Small intestine (tissue), 7 donors: ENCODE data around the gene LMTK3. TPM values are rescaled to one million over a fixed set of nuclear protein-coding genes. Genes with fewer than 3 reads are reported as not detected.

Experiments used
- DNase-seq, 2 donors: peaks; one replicate each; pipeline versions ENCODE4 v3.0.0 to v3.0.0-alpha.2; 2013
- FAIRE-seq: peaks from 2 replicates; lab custom pipeline; 2012; peaks lifted over from hg19 to GRCh38; lab: Jason Lieb, UNC
- H3K27ac ChIP-seq, 3 donors: one replicate each; pipeline ENCODE4 v1.5.1; 2013; ENCODE audit warnings: low read length in 2 of 3, mild to moderate bottlenecking in 2 of 3, control low read depth in 1 of 3, inconsistent platforms in 1 of 3, low read depth in 1 of 3, moderate library complexity in 1 of 3
- H3K27me3 ChIP-seq, 3 donors: one replicate each; pipeline ENCODE4 v1.6.1; 2013; ENCODE audit warnings: low read length in 3 of 3, inconsistent platforms in 1 of 3; ENCODE audit not compliant: control insufficient read depth in 3 of 3, insufficient read depth in 3 of 3
- H3K36me3 ChIP-seq, 3 donors: one replicate each; pipeline ENCODE4 v1.6.1; 2013; ENCODE audit warnings: low read length in 3 of 3, inconsistent platforms in 1 of 3, low read depth in 1 of 3, mild to moderate bottlenecking in 1 of 3, moderate library complexity in 1 of 3; ENCODE audit not compliant: control insufficient read depth in 3 of 3, insufficient read depth in 2 of 3
- H3K4me1 ChIP-seq, 3 donors: one replicate each; pipeline ENCODE4 v1.6.1; 2013; ENCODE audit warnings: low read length in 2 of 3, inconsistent platforms in 1 of 3, low read depth in 1 of 3, mild to moderate bottlenecking in 1 of 3, moderate library complexity in 1 of 3; ENCODE audit not compliant: control insufficient read depth in 3 of 3, insufficient read depth in 2 of 3
- H3K4me3 ChIP-seq, 3 donors: one replicate each; pipeline ENCODE4 v1.5.1; 2013; ENCODE audit warnings: low read length in 3 of 3, control low read depth in 1 of 3, inconsistent platforms in 1 of 3, low read depth in 1 of 3, mild to moderate bottlenecking in 1 of 3, moderate library complexity in 1 of 3
- H3K9me3 ChIP-seq, 2 donors: one replicate each; pipeline ENCODE4 v1.6.1; 2013; ENCODE audit warnings: low read depth in 1 of 2, low read length in 1 of 2; ENCODE audit not compliant: control insufficient read depth in 2 of 2, insufficient read depth in 1 of 2
- WGBS, 3 donors: extraction: QIAGEN DNeasy Blood & Tissue Kit; methylation state at CpG; one replicate each; pipeline ENCODE4 v1.1.7; 2013; 5-methylcytosine and 5-hydroxymethylcytosine counted together
- polyA plus RNA-seq, 4 donors: library from polyadenylated mRNA; stranded (reverse) in 3 of 4; unstranded in 1 of 4; fragments of 200-250 nt in 3 of 4; fragments of 120-200 nt in 1 of 4; gene quantifications; one replicate each; pipeline versions ENCODE4 v1.2.1 to v1.2.3, GENCODE V29; 2013
- donor health status: healthy with polysubstance abuse.
- donor health status: control.
- donor health status: control.
- donor health status: Bipolar disorder and iron deficiency.
- donor health status: healthy.

The LMTK3 gene
- polyA plus RNA-seq, 4 donors, result 3.6 to 7.6 (median 7.1) TPM

GRCh38 chr19:48476176-48476575, 35.5 kb downstream of the LMTK3 start:
- FAIRE-seq, result no peak
- H3K27ac ChIP-seq, result no peak overlapping the region
- no peaks in the 10 kb centered on the region for H3K27me3 ChIP-seq
- 89 to 92% (median 91%) methylated on average over 9 of the region's 9 CpGs for WGBS, 3 donors
- peaks cover 8 to 96% (median 30%) of the 10 kb centered on the region in 3 donors for H3K36me3 ChIP-seq
- H3K9me3 ChIP-seq, result no peaks in the 10 kb centered on the region
- no peak overlapping the region for H3K4me3 ChIP-seq
- no peak for DNase-seq
- H3K4me1 ChIP-seq, result peaks cover 0 to 4% (median 0%) of the 10 kb centered on the region in 3 donors

DNA sequence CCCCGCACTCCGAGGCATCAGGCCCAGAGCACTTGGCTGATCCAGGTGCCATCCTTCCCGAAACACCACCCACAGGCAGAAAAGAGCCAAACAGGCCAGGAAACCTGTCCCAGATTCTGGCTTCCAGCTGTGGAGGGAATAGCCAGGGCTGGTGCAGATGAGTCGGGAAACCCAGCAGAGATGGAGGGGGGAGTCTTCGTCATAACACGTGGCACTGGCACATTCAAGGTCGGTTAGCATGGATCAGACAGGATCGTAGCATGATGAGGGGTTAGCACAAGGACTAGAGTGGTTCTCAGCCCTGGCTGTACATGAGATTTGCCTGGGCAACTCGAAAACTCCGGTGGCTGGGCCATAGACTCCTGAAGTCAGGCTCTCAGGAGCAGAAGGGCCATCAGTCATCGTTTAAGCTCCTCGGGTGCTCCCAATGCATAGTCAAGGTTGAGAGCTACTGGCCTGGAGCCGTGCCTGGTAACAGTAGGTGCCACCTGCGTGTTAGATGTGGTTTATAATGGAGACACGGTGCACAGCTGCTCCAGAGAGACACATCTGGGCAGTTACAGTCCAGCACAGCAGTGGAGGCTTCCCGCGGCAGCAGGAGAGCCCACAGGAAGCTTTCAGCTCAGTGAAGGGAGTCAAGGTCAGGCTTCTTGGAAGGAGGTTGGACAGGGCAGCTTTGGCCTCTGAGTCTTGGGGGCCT, 36.1 kb downstream of the LMTK3 start:
- Histone ChIP-seq H3K9me3 (no peaks in the 10 kb centered on the region), H3K27ac (no peak overlapping the region), H3K36me3 (peaks cover 12 to 98% (median 33%) of the 10 kb centered on the region in 3 donors), H3K4me1 (peaks cover under 1 to 3% (median 2%) of the 10 kb centered on the region in 3 donors), H3K27me3 (no peaks in the 10 kb centered on the region), H3K4me3 (no peak overlapping the region)
- WGBS, 3 donors, result 87 to 88% (median 87%) methylated on average over 17 of the region's 17 CpGs
- DNase-seq (no peak), FAIRE-seq (no peak)

DNA sequence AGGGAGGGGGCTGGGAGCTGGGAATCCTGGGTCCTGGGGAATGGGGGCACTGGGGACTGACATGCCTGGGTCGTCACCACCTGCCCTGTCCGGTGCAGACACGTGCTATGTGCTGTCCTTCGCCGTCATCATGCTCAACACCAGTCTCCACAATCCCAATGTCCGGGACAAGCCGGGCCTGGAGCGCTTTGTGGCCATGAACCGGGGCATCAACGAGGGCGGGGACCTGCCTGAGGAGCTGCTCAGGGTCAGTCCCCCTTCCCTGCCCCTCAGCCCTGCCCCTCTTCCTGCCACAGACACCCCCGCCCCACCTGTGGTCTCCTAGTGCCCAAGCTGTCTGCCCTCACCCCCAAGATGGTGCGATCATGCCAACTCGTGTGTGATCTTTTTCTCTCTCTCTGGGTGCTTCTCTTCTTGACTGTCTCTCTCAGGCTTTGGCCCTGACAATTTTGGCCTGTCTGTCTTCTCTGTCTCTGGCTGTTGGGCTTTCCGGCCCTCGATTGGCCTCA, 37.5 kb downstream of the LMTK3 start:
- H3K4me1 ChIP-seq, result peaks cover 4 to 9% (median 8%) of the 10 kb centered on the region in 3 donors
- DNase-seq (no peak), FAIRE-seq (no peak)
- no peaks in the 10 kb centered on the region for H3K9me3 ChIP-seq
- no peak overlapping the region for H3K4me3 ChIP-seq
- whole genome bisulfite sequencing, 3 donors, result 89 to 92% (median 89%) methylated on average over 14 to 16 of the region's 16 CpGs
- no peaks in the 10 kb centered on the region for H3K27me3 ChIP-seq
- H3K36me3 ChIP-seq, result peaks cover 13 to 92% (median 33%) of the 10 kb centered on the region in 3 donors
- no peak overlapping the region for H3K27ac ChIP-seq

GRCh38 chr19:48473161-48473966, 38.3 kb downstream of the LMTK3 start:
- no peak for FAIRE-seq
- Histone ChIP-seq H3K4me1 (peaks cover 4 to 9% (median 8%) of the 10 kb centered on the region in 3 donors), H3K27me3 (no peaks in the 10 kb centered on the region), H3K9me3 (no peaks in the 10 kb centered on the region), H3K27ac (no peak overlapping the region), H3K36me3 (peaks cover 10 to 85% (median 33%) of the 10 kb centered on the region in 3 donors), H3K4me3 (no peak overlapping the region)
- no peak for DNase-seq
- WGBS, 3 donors, result 79 to 86% (median 85%) methylated on average over 14 of the region's 14 CpGs

DNA sequence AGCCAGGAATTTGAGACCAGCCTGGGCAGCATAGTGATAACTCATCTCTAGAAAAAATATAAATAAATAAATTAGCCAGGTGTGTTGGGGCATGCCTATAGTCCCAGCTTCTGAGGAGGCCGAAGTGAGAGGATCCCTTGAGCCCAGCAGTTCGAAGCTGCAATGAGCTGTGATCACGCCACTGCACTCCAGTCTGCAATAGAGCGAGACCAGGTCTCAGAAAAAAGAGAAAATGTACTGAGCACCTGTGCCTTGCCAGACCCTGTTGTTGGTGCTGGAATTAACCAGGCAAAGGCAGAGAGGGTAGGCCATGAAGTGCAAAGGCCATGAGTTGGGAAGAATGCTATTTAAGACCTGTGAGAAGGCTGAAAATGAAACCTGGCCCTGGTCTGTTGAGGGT, 39.8 kb downstream of the LMTK3 start:
- DNase-seq (no peak), FAIRE-seq (no peak)
- peaks cover 4 to 13% (median 8%) of the 10 kb centered on the region in 3 donors for H3K4me1 ChIP-seq
- H3K4me3 ChIP-seq, result no peak overlapping the region
- 94 to 96% (median 95%) methylated on average over 4 of the region's 4 CpGs for WGBS, 3 donors
- peaks cover 0 to 2% (median 0%) of the 10 kb centered on the region in 3 donors for H3K27me3 ChIP-seq
- H3K9me3 ChIP-seq, result no peaks in the 10 kb centered on the region
- no peak overlapping the region for H3K27ac ChIP-seq
- peaks cover 8 to 69% (median 29%) of the 10 kb centered on the region in 3 donors for H3K36me3 ChIP-seq

- WGBS, 3 donors, result 89 to 92% (median 91%) methylated on average over 10 of the region's 10 CpGs
- H3K27me3 ChIP-seq, result peaks cover 0 to 3% (median 0%) of the 10 kb centered on the region in 3 donors
- peaks cover 8 to 59% (median 26%) of the 10 kb centered on the region in 3 donors for H3K36me3 ChIP-seq
- H3K27ac ChIP-seq, result no peak overlapping the region
- H3K4me1 ChIP-seq, result peaks cover 4 to 13% (median 8%) of the 10 kb centered on the region in 3 donors
- DNase-seq (no peak), FAIRE-seq (no peak)
- H3K4me3 ChIP-seq, result no peak overlapping the region
- H3K9me3 ChIP-seq, result no peaks in the 10 kb centered on the region
Measured at GRCh38 chr19:48470856-48471255, 40.8 kb downstream of the LMTK3 start.

GRCh38 chr19:48469934-48470680, 41.5 kb downstream of the LMTK3 start:
- Histone ChIP-seq H3K36me3 (peaks cover 8 to 52% (median 24%) of the 10 kb centered on the region in 3 donors), H3K4me1 (peaks cover 4 to 13% (median 8%) of the 10 kb centered on the region in 3 donors), H3K27ac (peak overlapping the region in 2 of 3 donors; percentile 18 to 94), H3K27me3 (peaks cover 0 to 3% (median 0%) of the 10 kb centered on the region in 3 donors), H3K9me3 (no peaks in the 10 kb centered on the region), H3K4me3 (peak overlapping the region; percentile 81 to 90 (median 83))
- DNase-seq, result peak in 1 of 2 donors; percentile 15
- FAIRE-seq, result no peak
- WGBS, 3 donors, result 30 to 54% (median 49%) methylated on average over 19 to 20 of the region's 20 CpGs
